Esophagus muscularis mucosa (tissue), 4 donors: ENCODE measurements around the gene INTS4.
"Not testable (repeated sequence)": the region's sequence is repeated elsewhere in the genome, so short reads cannot be mapped to it uniquely, and the experiment has no call there.

Experiments
- EP300 ChIP-seq: sonication (generic); formaldehyde crosslinking; IDR thresholded peaks from one replicate; pipeline ENCODE4 v1.6.1; 2017; ENCODE audit warnings: antibody characterized with exemption
- POLR2A ChIP-seq: fragments of 450-650 bp; IDR thresholded peaks from one replicate; pipeline ENCODE4 v1.6.1; 2017; ENCODE audit warnings: antibody characterized with exemption, moderate library complexity, mild to moderate bottlenecking, low read depth
- POLR2AphosphoS5 ChIP-seq, 2 donors: sonication (generic); formaldehyde crosslinking; IDR thresholded peaks; one replicate each; pipeline ENCODE4 v1.6.1; 2017; ENCODE audit warnings: antibody characterized with exemption in 2 of 2
- TF ChIP-seq, protein P1 (sequence below), 3 experiments: fragments of 200-600 bp in 2 of 3; fragments of 450-650 bp in 1 of 3; sonication (generic) in 2 of 3; IDR thresholded peaks; one replicate each; pipeline ENCODE4 v1.5.1; 2017 to 2019; ENCODE audit warnings: antibody characterized with exemption in 3 of 3, mild to moderate bottlenecking in 2 of 3, moderate library complexity in 1 of 3

DNA sequence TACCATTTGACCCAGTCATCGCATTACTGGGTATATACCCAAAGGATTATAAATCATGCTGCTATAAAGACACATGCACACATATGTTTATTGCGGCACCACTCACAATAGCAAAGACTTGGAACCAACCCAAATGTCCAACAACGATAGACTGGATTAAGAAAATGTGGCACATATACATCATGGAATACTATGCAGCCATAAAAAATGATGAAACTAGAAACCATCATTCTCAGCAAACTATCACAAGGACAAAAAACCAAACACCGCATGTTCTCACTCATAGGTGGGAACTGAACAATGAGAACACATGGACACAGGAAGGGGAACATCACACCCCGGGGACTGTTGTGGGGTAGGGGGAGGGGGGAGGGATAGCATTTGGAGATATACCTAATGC lies 105.4 kb downstream of the INTS4 start:
- TF ChIP-seq, protein P1, sequence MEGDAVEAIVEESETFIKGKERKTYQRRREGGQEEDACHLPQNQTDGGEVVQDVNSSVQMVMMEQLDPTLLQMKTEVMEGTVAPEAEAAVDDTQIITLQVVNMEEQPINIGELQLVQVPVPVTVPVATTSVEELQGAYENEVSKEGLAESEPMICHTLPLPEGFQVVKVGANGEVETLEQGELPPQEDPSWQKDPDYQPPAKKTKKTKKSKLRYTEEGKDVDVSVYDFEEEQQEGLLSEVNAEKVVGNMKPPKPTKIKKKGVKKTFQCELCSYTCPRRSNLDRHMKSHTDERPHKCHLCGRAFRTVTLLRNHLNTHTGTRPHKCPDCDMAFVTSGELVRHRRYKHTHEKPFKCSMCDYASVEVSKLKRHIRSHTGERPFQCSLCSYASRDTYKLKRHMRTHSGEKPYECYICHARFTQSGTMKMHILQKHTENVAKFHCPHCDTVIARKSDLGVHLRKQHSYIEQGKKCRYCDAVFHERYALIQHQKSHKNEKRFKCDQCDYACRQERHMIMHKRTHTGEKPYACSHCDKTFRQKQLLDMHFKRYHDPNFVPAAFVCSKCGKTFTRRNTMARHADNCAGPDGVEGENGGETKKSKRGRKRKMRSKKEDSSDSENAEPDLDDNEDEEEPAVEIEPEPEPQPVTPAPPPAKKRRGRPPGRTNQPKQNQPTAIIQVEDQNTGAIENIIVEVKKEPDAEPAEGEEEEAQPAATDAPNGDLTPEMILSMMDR (IDR thresholded peaks at IDR 0.05) = not testable (repeated sequence)
- not testable (repeated sequence) for TF ChIP-seq POLR2A; EP300; POLR2AphosphoS5 (IDR thresholded peaks at IDR 0.05)
